Colonic mucosa (tissue), 4 donors: ENCODE measurements around the gene S100B. TPM values are rescaled to one million over a fixed set of nuclear protein-coding genes. Genes with fewer than 3 reads are reported as not detected.

Source experiments
- DNase-seq: peaks from one replicate; pipeline ENCODE4 v3.0.0-alpha.2; 2020
- H3K27ac ChIP-seq: fragments of 200-600 bp; one replicate; pipeline ENCODE4 v1.8.0; 2021
- H3K27me3 ChIP-seq: fragments of 200-600 bp; one replicate; pipeline ENCODE4 v1.8.0; 2021
- H3K36me3 ChIP-seq: fragments of 200-600 bp; one replicate; pipeline ENCODE4 v1.8.0; 2021
- H3K4me1 ChIP-seq: fragments of 200-600 bp; one replicate; pipeline ENCODE4 v1.8.0; 2021; ENCODE audit warnings: mild to moderate bottlenecking
- H3K4me3 ChIP-seq: fragments of 200-600 bp; one replicate; pipeline ENCODE4 v1.8.0; 2021
- H3K9ac ChIP-seq, 2 donors: one replicate each; pipeline ENCODE4 v1.7.0; 2013; ENCODE audit warnings: control low read depth in 2 of 2, low read depth in 2 of 2, low read length in 2 of 2
- H3K9me3 ChIP-seq: fragments of 200-600 bp; one replicate; pipeline ENCODE4 v1.8.0; 2021
- intact Hi-C: fragments of 100-400 bp; cut with DNase I; formaldehyde crosslinking; loops from one replicate; pipeline ENCODE4 v1.14.1; 2022
- total RNA-seq, 2 donors: library from RNA; stranded (reverse); fragmentation: NEBNext Ultra II Directional in 1 of 2; extraction: Animal tissue kit (Norgen Biotek cat#: 25700) in 1 of 2; gene quantifications; one replicate each; pipeline ENCODE4 v1.2.1, GENCODE V29; 2021
- TF ChIP-seq, protein P1 (sequence below): fragments of 200-600 bp; IDR thresholded peaks from one replicate; pipeline ENCODE4 v1.8.0; 2022; ENCODE audit warnings: antibody characterized with exemption, mild to moderate bottlenecking
- donor health status: healthy.
- donor health status: DM: no; HTN: no; CAD: no.
- donor health status: DM: no; HTN: no; CAD: no.

Gene S100B
- total RNA-seq, 2 donors from 2014 or later = 3.3 to 8.2 TPM

DNA sequence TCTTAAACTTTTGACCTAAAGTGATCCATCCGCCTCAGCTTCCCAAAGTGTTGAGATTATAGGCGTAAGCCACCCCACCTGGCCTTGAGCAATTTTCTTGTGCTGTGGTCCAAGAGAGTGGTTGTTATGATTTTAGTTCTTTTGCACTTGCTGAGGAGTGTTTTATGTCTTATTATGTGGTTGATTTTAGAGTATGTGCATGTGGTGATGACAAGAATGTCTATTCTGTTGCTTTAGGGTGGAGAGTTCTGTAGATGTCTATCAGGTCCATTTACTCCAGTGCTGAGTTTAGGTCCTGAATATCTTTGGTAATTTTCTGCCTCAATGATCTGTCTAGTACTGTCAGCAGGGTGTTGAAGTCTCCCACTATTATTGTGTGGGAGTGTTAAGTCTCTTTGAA lies 11.2 kb upstream of the S100B start:
- no peak for DNase-seq
- Histone ChIP-seq H3K36me3 (no peaks in the 10 kb centered on the region), H3K4me3 (no peak overlapping the region), H3K27me3 (no peaks in the 10 kb centered on the region), H3K9ac (no peak overlapping the region), H3K9me3 (no peaks in the 10 kb centered on the region), H3K27ac (no peak overlapping the region), H3K4me1 (no peaks in the 10 kb centered on the region)
- intact Hi-C loops = no loop called here
- TF ChIP-seq, protein P1, sequence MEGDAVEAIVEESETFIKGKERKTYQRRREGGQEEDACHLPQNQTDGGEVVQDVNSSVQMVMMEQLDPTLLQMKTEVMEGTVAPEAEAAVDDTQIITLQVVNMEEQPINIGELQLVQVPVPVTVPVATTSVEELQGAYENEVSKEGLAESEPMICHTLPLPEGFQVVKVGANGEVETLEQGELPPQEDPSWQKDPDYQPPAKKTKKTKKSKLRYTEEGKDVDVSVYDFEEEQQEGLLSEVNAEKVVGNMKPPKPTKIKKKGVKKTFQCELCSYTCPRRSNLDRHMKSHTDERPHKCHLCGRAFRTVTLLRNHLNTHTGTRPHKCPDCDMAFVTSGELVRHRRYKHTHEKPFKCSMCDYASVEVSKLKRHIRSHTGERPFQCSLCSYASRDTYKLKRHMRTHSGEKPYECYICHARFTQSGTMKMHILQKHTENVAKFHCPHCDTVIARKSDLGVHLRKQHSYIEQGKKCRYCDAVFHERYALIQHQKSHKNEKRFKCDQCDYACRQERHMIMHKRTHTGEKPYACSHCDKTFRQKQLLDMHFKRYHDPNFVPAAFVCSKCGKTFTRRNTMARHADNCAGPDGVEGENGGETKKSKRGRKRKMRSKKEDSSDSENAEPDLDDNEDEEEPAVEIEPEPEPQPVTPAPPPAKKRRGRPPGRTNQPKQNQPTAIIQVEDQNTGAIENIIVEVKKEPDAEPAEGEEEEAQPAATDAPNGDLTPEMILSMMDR = no peak

- Histone ChIP-seq H3K4me1 (no peaks in the 10 kb centered on the region), H3K27me3 (no peaks in the 10 kb centered on the region), H3K9me3 (no peaks in the 10 kb centered on the region), H3K9ac (no peak overlapping the region), H3K27ac (no peak overlapping the region), H3K4me3 (no peak overlapping the region), H3K36me3 (no peaks in the 10 kb centered on the region)
- intact Hi-C loops = no loop called here
- TF ChIP-seq, protein P1 = no peak
- no peak for DNase-seq
Measured at GRCh38 chr21:46613391-46613790, 8.5 kb upstream of the S100B start.

DNA sequence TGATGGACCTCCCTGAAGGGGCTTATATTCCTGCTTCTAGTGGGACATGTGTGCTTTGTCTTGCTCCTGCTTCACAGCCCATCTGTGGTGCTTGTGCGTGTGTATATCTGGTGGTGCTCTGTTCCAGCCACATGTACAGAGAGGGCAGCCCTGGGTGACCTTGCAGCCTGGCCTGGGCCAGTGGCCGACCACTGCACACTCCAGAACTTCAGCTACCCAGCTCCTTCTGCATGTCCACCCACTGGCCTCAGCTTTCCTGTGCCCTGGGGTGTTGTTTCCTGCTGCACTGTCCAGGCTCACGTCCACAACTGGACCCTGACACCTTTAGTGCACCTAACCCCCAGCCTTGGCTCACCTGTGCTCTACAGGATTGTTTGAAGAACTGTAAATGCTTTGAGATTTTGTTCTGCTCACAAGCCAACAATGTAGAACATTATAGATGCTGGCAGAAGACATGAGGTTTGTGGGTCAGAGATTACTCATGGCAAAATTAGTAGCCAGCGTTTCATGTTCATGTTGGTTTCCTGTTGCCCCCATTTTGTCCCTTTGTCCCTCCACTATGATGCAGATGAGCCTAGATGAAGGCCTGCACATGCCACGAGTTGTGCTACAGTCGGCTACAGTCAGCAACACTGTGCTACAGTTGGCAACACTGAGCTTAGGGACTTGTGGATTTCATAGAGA lies 5.3 kb upstream of the S100B start:
- Histone ChIP-seq H3K4me3 (no peak overlapping the region), H3K27ac (no peak overlapping the region), H3K9me3 (no peaks in the 10 kb centered on the region), H3K9ac (no peak overlapping the region), H3K4me1 (no peaks in the 10 kb centered on the region), H3K27me3 (no peaks in the 10 kb centered on the region), H3K36me3 (no peaks in the 10 kb centered on the region)
- DNase-seq = no peak
- intact Hi-C loops = no loop called here
- TF ChIP-seq, protein P1 = no peak

DNA sequence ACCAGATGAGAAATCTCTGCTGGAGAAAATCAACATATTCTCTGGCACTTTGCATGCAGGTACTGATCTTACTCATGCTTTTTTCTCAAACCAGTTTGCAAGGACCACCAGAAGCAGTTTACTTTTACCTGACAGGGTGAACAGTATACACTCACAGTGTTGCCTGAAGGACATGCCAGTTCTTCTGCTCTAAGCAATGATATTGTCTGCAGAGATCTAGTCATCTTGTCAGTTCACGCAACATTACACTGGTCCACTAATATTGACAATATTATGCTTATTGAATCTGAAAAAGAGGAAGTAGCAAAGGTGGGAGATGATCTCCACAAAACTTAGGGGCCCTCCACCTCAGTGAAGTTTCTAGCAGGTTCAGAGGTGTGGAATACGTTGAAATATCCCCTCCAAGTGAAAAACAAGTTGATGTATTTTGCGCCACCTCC lies 3.8 kb upstream of the S100B start:
- Histone ChIP-seq H3K9ac (no peak overlapping the region), H3K4me1 (no peaks in the 10 kb centered on the region), H3K36me3 (no peaks in the 10 kb centered on the region), H3K27me3 (no peaks in the 10 kb centered on the region), H3K9me3 (no peaks in the 10 kb centered on the region), H3K27ac (no peak overlapping the region), H3K4me3 (no peak overlapping the region)
- intact Hi-C loops = no loop called here
- no peak for DNase-seq
- TF ChIP-seq, protein P1 = no peak

DNA sequence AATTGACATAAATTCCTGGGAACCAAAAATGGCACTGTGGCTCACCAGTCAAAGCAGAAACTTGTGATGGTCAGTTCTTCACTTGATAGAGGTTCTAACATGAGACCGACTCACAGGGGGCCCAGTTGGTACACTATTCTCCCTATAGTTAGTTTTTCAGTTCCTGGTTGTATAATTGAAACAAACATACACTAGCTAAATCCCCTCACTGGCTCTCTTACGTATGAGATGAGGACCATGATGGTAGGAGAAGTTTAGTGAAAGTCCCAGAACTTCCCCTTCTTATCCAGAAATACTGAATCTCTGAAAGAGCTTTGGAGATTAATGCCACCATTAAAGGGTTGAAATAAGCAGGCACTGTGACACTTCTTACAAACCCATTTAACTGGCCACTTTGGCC lies 2.8 kb upstream of the S100B start:
- Histone ChIP-seq H3K4me3 (no peak overlapping the region), H3K4me1 (no peaks in the 10 kb centered on the region), H3K9ac (no peak overlapping the region), H3K27me3 (no peaks in the 10 kb centered on the region), H3K36me3 (no peaks in the 10 kb centered on the region), H3K27ac (no peak overlapping the region), H3K9me3 (no peaks in the 10 kb centered on the region)
- TF ChIP-seq, protein P1 = no peak
- DNase-seq = no peak
- intact Hi-C loops = no loop called here
